ENCODE data around the gene SGTB.
"Not testable (repeated sequence)": the region's sequence is repeated elsewhere in the genome, so short reads cannot be mapped to it uniquely, and the experiment has no call there.

SGTB gene

GRCh38 chr5:65721720-65722574 is at the start of gene SGTB, which contains the start of gene NLN:
Gene SGTB, minus strand, starts transcription at chr5:65722109. Its CDS starts 1,302 bp downstream, at chr5:65720807.
Gene NLN, plus strand, starts transcription at chr5:65722205. Its CDS starts 169 bp downstream, at chr5:65722374.
- peak; percentile 69 for DNase-seq

GRCh38 chr5:65771266-65771665 is 49.4 kb upstream of the SGTB start:
- DNase-seq, result no peak

- no peak for DNase-seq
Measured at GRCh38 chr5:65769539-65769938, 47.6 kb upstream of the SGTB start.

- DNase-seq, result no peak
Measured at GRCh38 chr5:65768723-65769346, 46.9 kb upstream of the SGTB start.

GRCh38 chr5:65767565-65767964 is 45.7 kb upstream of the SGTB start:
- DNase-seq, result no peak

- DNase-seq, result no peak
Measured at GRCh38 chr5:65766781-65767180, 44.9 kb upstream of the SGTB start.

- DNase-seq, result no peak
Measured at GRCh38 chr5:65766175-65766574, 44.3 kb upstream of the SGTB start.

- DNase-seq, result no peak
Measured at GRCh38 chr5:65765582-65765981, 43.7 kb upstream of the SGTB start.

GRCh38 chr5:65762234-65762633 is 40.3 kb upstream of the SGTB start:
- DNase-seq, result no peak

GRCh38 chr5:65760504-65761275 is 38.8 kb upstream of the SGTB start:
- no peak for DNase-seq

GRCh38 chr5:65758546-65759144 is 36.7 kb upstream of the SGTB start:
- DNase-seq, result no peak

GRCh38 chr5:65753189-65753588 is 31.3 kb upstream of the SGTB start:
- DNase-seq, result no peak

- DNase-seq, result no peak
Measured at GRCh38 chr5:65750938-65751337, 29.0 kb upstream of the SGTB start.

- no peak for DNase-seq
Measured at GRCh38 chr5:65749956-65750355, 28.0 kb upstream of the SGTB start.

GRCh38 chr5:65749221-65749844 is 27.4 kb upstream of the SGTB start:
- DNase-seq, result no peak

- no peak for DNase-seq
Measured at GRCh38 chr5:65742565-65743231, 20.8 kb upstream of the SGTB start.

GRCh38 chr5:65739162-65739561 is 17.3 kb upstream of the SGTB start:
- DNase-seq, result no peak

- DNase-seq, result no peak
Measured at GRCh38 chr5:65738305-65738704, 16.4 kb upstream of the SGTB start.

- DNase-seq, result no peak
Measured at GRCh38 chr5:65737842-65738241, 15.9 kb upstream of the SGTB start.

GRCh38 chr5:65736011-65736410 is 14.1 kb upstream of the SGTB start:
- DNase-seq, result no peak

- DNase-seq, result no peak
Measured at GRCh38 chr5:65734921-65735320, 13.0 kb upstream of the SGTB start.

GRCh38 chr5:65734196-65734775 is 12.4 kb upstream of the SGTB start:
- DNase-seq, result not testable (repeated sequence)
